ENCODE results near the gene CDH4. TPM values are rescaled to one million over a fixed set of nuclear protein-coding genes. Genes with fewer than 3 reads are reported as not detected.

The CDH4 gene
- total and polyA plus RNA-seq, 9 donors: 0.12 to 4.4 (median 0.36) TPM

GRCh38 chr20:61594198-61594597 is 342.1 kb downstream of the CDH4 start:
- TF ChIP-seq CTCF (IDR thresholded peaks at IDR 0.05): no peak
- TF ChIP-seq POLR2A (IDR thresholded peaks at IDR 0.05): no peak
- no peak for TF ChIP-seq EP300 (IDR thresholded peaks at IDR 0.05)
- intact Hi-C loops (cut with DNase I): no loop called here
- no peak overlapping the region for H3K4me3 ChIP-seq
- H3K27me3 ChIP-seq: no peaks in the 10 kb centered on the region
- H3K4me1 ChIP-seq (ENCODE audit: insufficient read depth): no peaks in the 10 kb centered on the region
- no peak overlapping the region for H3K27ac ChIP-seq
- no peaks in the 10 kb centered on the region for H3K9me3 ChIP-seq
- WGBS, 3 donors: 67 to 73% (median 71%) methylated on average over 8 of the region's 8 CpGs
- no peaks in the 10 kb centered on the region for H3K36me3 ChIP-seq
- no peak for DNase-seq

- DNase-seq: no peak
- no peaks in the 10 kb centered on the region for H3K27me3 ChIP-seq
- no peaks in the 10 kb centered on the region for H3K36me3 ChIP-seq
- WGBS, 3 donors: 87 to 91% (median 87%) methylated on average over 13 of the region's 13 CpGs
- no peak for TF ChIP-seq EP300 (IDR thresholded peaks at IDR 0.05)
- TF ChIP-seq POLR2A (IDR thresholded peaks at IDR 0.05): no peak
- TF ChIP-seq CTCF (IDR thresholded peaks at IDR 0.05): no peak
- intact Hi-C loops (cut with DNase I): no loop called here
- no peaks in the 10 kb centered on the region for H3K4me1 ChIP-seq (ENCODE audit: insufficient read depth)
- no peaks in the 10 kb centered on the region for H3K9me3 ChIP-seq
- no peak overlapping the region for H3K4me3 ChIP-seq
- no peak overlapping the region for H3K27ac ChIP-seq
Measured at GRCh38 chr20:61595216-61595615, 343.2 kb downstream of the CDH4 start.

GRCh38 chr20:61596687-61597330 is 344.7 kb downstream of the CDH4 start:
- H3K9me3 ChIP-seq: no peaks in the 10 kb centered on the region
- no peaks in the 10 kb centered on the region for H3K27me3 ChIP-seq
- intact Hi-C loops (cut with DNase I): no loop called here
- H3K4me3 ChIP-seq: no peak overlapping the region
- no peaks in the 10 kb centered on the region for H3K36me3 ChIP-seq
- DNase-seq: no peak
- 71 to 76% (median 75%) methylated on average over 8 of the region's 8 CpGs for WGBS, 3 donors
- no peaks in the 10 kb centered on the region for H3K4me1 ChIP-seq (ENCODE audit: insufficient read depth)
- no peak for TF ChIP-seq POLR2A (IDR thresholded peaks at IDR 0.05)
- TF ChIP-seq CTCF (IDR thresholded peaks at IDR 0.05): no peak
- no peak for TF ChIP-seq EP300 (IDR thresholded peaks at IDR 0.05)
- no peak overlapping the region for H3K27ac ChIP-seq

GRCh38 chr20:61597996-61598395 is 345.9 kb downstream of the CDH4 start:
- Histone ChIP-seq H3K4me1 (ENCODE audit: insufficient read depth) (no peaks in the 10 kb centered on the region), H3K4me3 (no peak overlapping the region), H3K9me3 (no peaks in the 10 kb centered on the region), H3K27me3 (no peaks in the 10 kb centered on the region), H3K36me3 (no peaks in the 10 kb centered on the region), H3K27ac (no peak overlapping the region)
- no peak for DNase-seq
- TF ChIP-seq EP300 (IDR thresholded peaks at IDR 0.05) (no peak), POLR2A (IDR thresholded peaks at IDR 0.05) (no peak), CTCF (IDR thresholded peaks at IDR 0.05) (no peak)
- intact Hi-C loops (cut with DNase I): no loop called here
- 66 to 73% (median 73%) methylated on average over 7 of the region's 7 CpGs for WGBS, 3 donors

Measured in ovary (tissue), 9 donors.